Measurements from ENCODE around the gene FZD10. TPM values are rescaled to one million over a fixed set of nuclear protein-coding genes. Genes with fewer than 3 reads are reported as not detected.

Gene FZD10
- polyA plus RNA-seq, 3 donors, result 0.14 to 0.79 (median 0.76) TPM

GRCh38 chr12:130192642-130193345 lies 30.5 kb downstream of the FZD10 start:
- H3K27ac ChIP-seq (ENCODE audit: low read depth, low read length), result no peak overlapping the region
- 51 to 60% (median 58%) methylated on average over 19 of the region's 19 CpGs for WGBS, 3 donors

GRCh38 chr12:130194154-130194553 lies 31.9 kb downstream of the FZD10 start:
- 45 to 59% (median 48%) methylated on average over 10 of the region's 10 CpGs for WGBS, 3 donors
- H3K27ac ChIP-seq (ENCODE audit: low read depth, low read length), result no peak overlapping the region

GRCh38 chr12:130195369-130195768 lies 33.1 kb downstream of the FZD10 start:
- no peak overlapping the region for H3K27ac ChIP-seq (ENCODE audit: low read depth, low read length)
- 90 to 92% (median 91%) methylated on average over 7 of the region's 7 CpGs for WGBS, 3 donors

- H3K27ac ChIP-seq (ENCODE audit: low read depth, low read length), result no peak overlapping the region
- WGBS, 3 donors, result 59 to 73% (median 61%) methylated on average over 12 of the region's 12 CpGs
These were observed 33.5 kb downstream of the FZD10 start for GRCh38 chr12:130195776-130196175.

GRCh38 chr12:130196827-130197226 lies 34.6 kb downstream of the FZD10 start:
- 41 to 59% (median 58%) methylated on average over 13 of the region's 13 CpGs for WGBS, 3 donors

GRCh38 chr12:130198026-130198662 lies 35.9 kb downstream of the FZD10 start:
- WGBS, 3 donors, result 82 to 88% (median 86%) methylated on average over 18 of the region's 18 CpGs
- no peak overlapping the region for H3K27ac ChIP-seq (ENCODE audit: low read depth, low read length)

More at GRCh38 chr12:130196827-130197226, 34.6 kb downstream of the FZD10 start:
- H3K27ac ChIP-seq (ENCODE audit: low read depth, low read length), result no peak overlapping the region

GRCh38 chr12:130198663-130199060 lies 36.4 kb downstream of the FZD10 start:
- no peak overlapping the region for H3K27ac ChIP-seq (ENCODE audit: low read depth, low read length)
- 78 to 91% (median 87%) methylated on average over 16 of the region's 16 CpGs for WGBS, 3 donors

- WGBS, 3 donors, result 51 to 55% (median 51%) methylated on average over 18 of the region's 18 CpGs
- H3K27ac ChIP-seq (ENCODE audit: low read depth, low read length), result no peak overlapping the region
These were observed 37.5 kb downstream of the FZD10 start for GRCh38 chr12:130199581-130200390.

- WGBS, 3 donors, result 77 to 87% (median 87%) methylated on average over 7 of the region's 7 CpGs
- no peak overlapping the region for H3K27ac ChIP-seq (ENCODE audit: low read depth, low read length)
These were observed 38.2 kb downstream of the FZD10 start for GRCh38 chr12:130200445-130200844.

- 85 to 93% (median 92%) methylated on average over 8 of the region's 8 CpGs for WGBS, 3 donors
- no peak overlapping the region for H3K27ac ChIP-seq (ENCODE audit: low read depth, low read length)
These were observed 38.8 kb downstream of the FZD10 start for GRCh38 chr12:130201037-130201436.

GRCh38 chr12:130202201-130202600 lies 39.9 kb downstream of the FZD10 start:
- H3K27ac ChIP-seq (ENCODE audit: low read depth, low read length), result no peak overlapping the region
- 68 to 79% (median 72%) methylated on average over 6 of the region's 6 CpGs for WGBS, 3 donors

- no peak overlapping the region for H3K27ac ChIP-seq (ENCODE audit: low read depth, low read length)
- WGBS, 3 donors, result 29 to 64% (median 45%) methylated on average over 11 of the region's 11 CpGs
These were observed 40.9 kb downstream of the FZD10 start for GRCh38 chr12:130203151-130203550.

- WGBS, 3 donors, result 77 to 79% (median 78%) methylated on average over 12 of the region's 12 CpGs
- no peak overlapping the region for H3K27ac ChIP-seq (ENCODE audit: low read depth, low read length)
These were observed 42.3 kb downstream of the FZD10 start for GRCh38 chr12:130204541-130204953.

- 57 to 64% (median 57%) methylated on average over 6 of the region's 6 CpGs for WGBS, 3 donors
- H3K27ac ChIP-seq (ENCODE audit: low read depth, low read length), result no peak overlapping the region
These were observed 43.2 kb downstream of the FZD10 start for GRCh38 chr12:130205495-130205894.

GRCh38 chr12:130212384-130212989 lies 50.2 kb downstream of the FZD10 start:
- no peak overlapping the region for H3K27ac ChIP-seq (ENCODE audit: low read depth, low read length)
- WGBS, 3 donors, result 39 to 49% (median 46%) methylated on average over 9 of the region's 9 CpGs

GRCh38 chr12:130213249-130213648 lies 51.0 kb downstream of the FZD10 start:
- 68 to 84% (median 82%) methylated on average over 4 of the region's 4 CpGs for WGBS, 3 donors
- no peak overlapping the region for H3K27ac ChIP-seq (ENCODE audit: low read depth, low read length)

- no peak overlapping the region for H3K27ac ChIP-seq (ENCODE audit: low read depth, low read length)
- 54 to 57% (median 56%) methylated on average over 16 of the region's 16 CpGs for WGBS, 3 donors
These were observed 52.6 kb downstream of the FZD10 start for GRCh38 chr12:130214686-130215395.

All from adipose tissue (tissue), 3 donors.